BE2C (cell line): ENCODE results near the gene CACNB4.

Source experiments
- DNase-seq: peaks from one replicate; pipeline ENCODE4 v3.0.0-alpha.2; 2020
- H3K27me3 ChIP-seq: fragments of 250-450 bp; sonication (Bioruptor Pico); 2 replicates; pipeline ENCODE4 v1.5.1; 2020; ENCODE audit warnings: mild to moderate bottlenecking
- H3K36me3 ChIP-seq: fragments of 250-450 bp; sonication (Bioruptor Pico); 2 replicates; pipeline ENCODE4 v1.5.1; 2020; ENCODE audit warnings: mild to moderate bottlenecking
- H3K4me1 ChIP-seq: fragments of 250-450 bp; sonication (Bioruptor Pico); 2 replicates; pipeline ENCODE4 v1.5.1; 2020
- H3K4me3 ChIP-seq: 2 replicates; pipeline ENCODE4 v1.5.1; 2011; ENCODE audit warnings: low read depth, low read length
- H3K9me3 ChIP-seq: fragments of 250-450 bp; sonication (Bioruptor Pico); 2 replicates; pipeline ENCODE4 v1.5.1; 2020
- TF ChIP-seq, protein P1 (sequence below): IDR thresholded peaks from 2 replicates; pipeline ENCODE4 v1.5.1; 2012; ENCODE audit warnings: mild to moderate bottlenecking, low read depth, low read length

CACNB4 gene

GRCh38 chr2:151976945-151977353, 121.9 kb downstream of the CACNB4 start:
- H3K27me3 ChIP-seq, result no peaks in the 10 kb centered on the region
- no peak overlapping the region for H3K4me3 ChIP-seq
- H3K4me1 ChIP-seq, result no peaks in the 10 kb centered on the region
- H3K36me3 ChIP-seq, result no peaks in the 10 kb centered on the region
- TF ChIP-seq, protein P1, sequence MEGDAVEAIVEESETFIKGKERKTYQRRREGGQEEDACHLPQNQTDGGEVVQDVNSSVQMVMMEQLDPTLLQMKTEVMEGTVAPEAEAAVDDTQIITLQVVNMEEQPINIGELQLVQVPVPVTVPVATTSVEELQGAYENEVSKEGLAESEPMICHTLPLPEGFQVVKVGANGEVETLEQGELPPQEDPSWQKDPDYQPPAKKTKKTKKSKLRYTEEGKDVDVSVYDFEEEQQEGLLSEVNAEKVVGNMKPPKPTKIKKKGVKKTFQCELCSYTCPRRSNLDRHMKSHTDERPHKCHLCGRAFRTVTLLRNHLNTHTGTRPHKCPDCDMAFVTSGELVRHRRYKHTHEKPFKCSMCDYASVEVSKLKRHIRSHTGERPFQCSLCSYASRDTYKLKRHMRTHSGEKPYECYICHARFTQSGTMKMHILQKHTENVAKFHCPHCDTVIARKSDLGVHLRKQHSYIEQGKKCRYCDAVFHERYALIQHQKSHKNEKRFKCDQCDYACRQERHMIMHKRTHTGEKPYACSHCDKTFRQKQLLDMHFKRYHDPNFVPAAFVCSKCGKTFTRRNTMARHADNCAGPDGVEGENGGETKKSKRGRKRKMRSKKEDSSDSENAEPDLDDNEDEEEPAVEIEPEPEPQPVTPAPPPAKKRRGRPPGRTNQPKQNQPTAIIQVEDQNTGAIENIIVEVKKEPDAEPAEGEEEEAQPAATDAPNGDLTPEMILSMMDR, result no peak
- H3K9me3 ChIP-seq, result no peaks in the 10 kb centered on the region
- DNase-seq, result no peak

DNA sequence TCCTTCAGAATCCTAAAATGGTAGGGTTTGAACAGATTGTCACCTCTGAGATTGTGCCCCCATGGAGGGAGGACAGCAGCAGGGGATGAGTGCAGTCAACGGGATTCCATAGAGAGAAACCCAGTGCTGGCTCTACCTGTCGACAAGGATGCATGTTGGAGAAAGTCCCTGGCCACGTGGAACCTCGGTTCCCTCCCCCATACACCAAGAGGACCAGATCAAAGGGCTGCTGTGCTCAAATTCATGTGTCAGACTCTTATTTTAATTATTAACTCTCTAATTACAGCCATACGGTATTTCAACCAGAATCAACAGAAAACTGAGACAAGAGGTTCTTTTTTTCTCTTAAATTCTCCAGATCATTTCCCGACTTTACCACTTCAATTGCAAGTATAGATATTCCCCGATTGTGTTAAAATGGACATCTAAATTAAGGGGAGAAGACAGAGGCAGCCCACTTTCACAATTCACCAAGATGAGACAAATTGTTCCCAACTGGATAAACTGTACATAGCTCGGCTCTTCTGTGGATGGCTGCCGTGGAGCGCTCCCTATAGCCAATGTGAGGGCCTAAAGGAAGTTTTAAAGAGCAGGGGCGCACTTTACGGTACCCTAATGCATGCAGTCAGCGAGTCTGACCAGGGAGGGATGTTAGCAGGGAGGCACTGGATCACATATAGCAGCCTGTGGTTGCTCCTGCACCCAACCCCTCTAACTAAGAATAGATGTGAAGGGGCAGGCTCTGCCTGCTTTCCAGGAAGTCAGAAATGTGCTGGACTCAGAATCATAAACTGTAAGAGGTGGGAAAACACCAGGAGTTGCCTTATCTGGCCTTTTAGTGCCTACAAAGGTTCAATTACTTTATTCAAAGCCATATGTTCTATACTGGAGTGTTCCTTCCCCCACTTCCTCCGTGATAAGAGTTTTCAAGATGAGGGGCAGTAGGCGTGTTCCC, 123.1 kb downstream of the CACNB4 start:
- Histone ChIP-seq H3K9me3 (no peaks in the 10 kb centered on the region), H3K4me1 (no peaks in the 10 kb centered on the region), H3K27me3 (no peaks in the 10 kb centered on the region), H3K36me3 (no peaks in the 10 kb centered on the region), H3K4me3 (no peak overlapping the region)
- DNase-seq, result no peak
- TF ChIP-seq, protein P1, result no peak

DNA sequence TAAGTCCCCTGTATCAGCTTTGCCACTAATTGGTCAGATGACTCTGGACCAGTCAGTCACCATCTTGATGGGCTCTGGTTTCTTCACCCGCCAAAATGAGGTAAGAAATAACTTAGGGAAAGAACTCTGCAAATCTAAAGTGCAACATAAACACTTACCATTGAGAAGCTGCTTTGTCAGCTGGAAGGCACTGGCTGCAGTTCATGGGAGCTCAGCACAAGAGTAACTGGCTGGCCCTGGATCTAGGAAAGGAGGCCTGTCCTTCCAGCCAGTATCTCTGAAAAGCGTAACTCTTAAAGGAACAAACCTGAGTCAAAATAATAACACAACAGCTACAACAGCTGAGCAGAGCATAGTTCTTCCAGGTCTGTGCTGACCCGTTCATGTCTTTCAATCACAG, 123.9 kb downstream of the CACNB4 start:
- no peak for DNase-seq
- TF ChIP-seq, protein P1, result no peak
- H3K9me3 ChIP-seq, result no peaks in the 10 kb centered on the region
- no peaks in the 10 kb centered on the region for H3K27me3 ChIP-seq
- no peaks in the 10 kb centered on the region for H3K36me3 ChIP-seq
- H3K4me3 ChIP-seq, result no peak overlapping the region
- H3K4me1 ChIP-seq, result no peaks in the 10 kb centered on the region

GRCh38 chr2:151973901-151974199, 125.0 kb downstream of the CACNB4 start:
- Histone ChIP-seq H3K27me3 (no peaks in the 10 kb centered on the region), H3K36me3 (no peaks in the 10 kb centered on the region), H3K4me1 (no peaks in the 10 kb centered on the region), H3K9me3 (no peaks in the 10 kb centered on the region), H3K4me3 (no peak overlapping the region)
- DNase-seq, result peak; percentile 36
- TF ChIP-seq, protein P1, result no peak

GRCh38 chr2:151973013-151973900, 125.6 kb downstream of the CACNB4 start:
- Histone ChIP-seq H3K4me1 (no peaks in the 10 kb centered on the region), H3K4me3 (no peak overlapping the region), H3K36me3 (no peaks in the 10 kb centered on the region), H3K9me3 (no peaks in the 10 kb centered on the region), H3K27me3 (no peaks in the 10 kb centered on the region)
- no peak for DNase-seq
- TF ChIP-seq, protein P1, result no peak
